ENCODE measurements around the gene CEP41.
A peak's percentile ranks its signal among the peaks of the same experiment; 100 is the strongest.

Gene CEP41

GRCh38 chr7:130394421-130395195, 46.2 kb downstream of the CEP41 start:
- Histone ChIP-seq H3K36me3 (ENCODE audit: insufficient read depth, low read length) (no peaks in the 10 kb centered on the region), H3K27ac (peak overlapping the region; percentile 98; the same call in 1 of the 2 replicates), H3K9ac (ENCODE audit: insufficient read length) (no peak overlapping the region), H3K9me3 (ENCODE audit: low read depth, low read length) (no peaks in the 10 kb centered on the region), H3K4me3 (no peak overlapping the region)
- no peak for DNase-seq (ENCODE audit: low read depth, low spot score)
- TF ChIP-seq POLR2AphosphoS5 (IDR thresholded peaks at IDR 0.05; ENCODE audit: borderline replicate concordance, low read depth, low read length), result no peak
- no peak for TF ChIP-seq FOXP2 (optimal IDR thresholded peaks at IDR 0.05; ENCODE audit: control extremely low read depth, extremely low read length, insufficient read depth)
- TF ChIP-seq EZH2 (IDR thresholded peaks at IDR 0.05), result no peak

- H3K9ac ChIP-seq (ENCODE audit: insufficient read length), result no peak overlapping the region
- DNase-seq (ENCODE audit: low read depth, low spot score), result no peak
- TF ChIP-seq POLR2AphosphoS5 (IDR thresholded peaks at IDR 0.05; ENCODE audit: borderline replicate concordance, low read depth, low read length) (no peak), FOXP2 (optimal IDR thresholded peaks at IDR 0.05; ENCODE audit: control extremely low read depth, extremely low read length, insufficient read depth) (no peak), EZH2 (IDR thresholded peaks at IDR 0.05) (no peak)
- H3K27ac ChIP-seq, result peak overlapping the region; percentile 86
- no peaks in the 10 kb centered on the region for H3K36me3 ChIP-seq (ENCODE audit: insufficient read depth, low read length)
- H3K4me3 ChIP-seq, result no peak overlapping the region
- no peaks in the 10 kb centered on the region for H3K9me3 ChIP-seq (ENCODE audit: low read depth, low read length)
Observed at GRCh38 chr7:130393841-130394411, 46.9 kb downstream of the CEP41 start.

- H3K36me3 ChIP-seq (ENCODE audit: insufficient read depth, low read length), result no peaks in the 10 kb centered on the region
- H3K4me3 ChIP-seq, result no peak overlapping the region
- no peak for DNase-seq (ENCODE audit: low read depth, low spot score)
- no peaks in the 10 kb centered on the region for H3K9me3 ChIP-seq (ENCODE audit: low read depth, low read length)
- TF ChIP-seq EZH2 (IDR thresholded peaks at IDR 0.05) (no peak), POLR2AphosphoS5 (IDR thresholded peaks at IDR 0.05; ENCODE audit: borderline replicate concordance, low read depth, low read length) (no peak)
- peak overlapping the region; percentile 86 for H3K27ac ChIP-seq
- no peak overlapping the region for H3K9ac ChIP-seq (ENCODE audit: insufficient read length)
Observed at GRCh38 chr7:130393101-130393561, 47.7 kb downstream of the CEP41 start.

GRCh38 chr7:130390486-130390885, 50.3 kb downstream of the CEP41 start:
- Histone ChIP-seq H3K9ac (ENCODE audit: insufficient read length) (no peak overlapping the region), H3K9me3 (ENCODE audit: low read depth, low read length) (no peaks in the 10 kb centered on the region), H3K36me3 (ENCODE audit: insufficient read depth, low read length) (no peaks in the 10 kb centered on the region), H3K27ac (no peak overlapping the region), H3K4me3 (no peak overlapping the region)
- no peak for TF ChIP-seq FOXP2 (optimal IDR thresholded peaks at IDR 0.05; ENCODE audit: control extremely low read depth, extremely low read length, insufficient read depth)
- no peak for TF ChIP-seq POLR2AphosphoS5 (IDR thresholded peaks at IDR 0.05; ENCODE audit: borderline replicate concordance, low read depth, low read length)
- TF ChIP-seq EZH2 (IDR thresholded peaks at IDR 0.05), result no peak
- DNase-seq (ENCODE audit: low read depth, low spot score), result no peak

GRCh38 chr7:130388671-130389070, 52.1 kb downstream of the CEP41 start:
- no peak for DNase-seq (ENCODE audit: low read depth, low spot score)

GRCh38 chr7:130387628-130388403, 53.0 kb downstream of the CEP41 start:
- Histone ChIP-seq H3K9me3 (ENCODE audit: low read depth, low read length) (no peaks in the 10 kb centered on the region), H3K4me3 (no peak overlapping the region), H3K27ac (no peak overlapping the region), H3K9ac (ENCODE audit: insufficient read length) (no peak overlapping the region), H3K36me3 (ENCODE audit: insufficient read depth, low read length) (no peaks in the 10 kb centered on the region)
- no peak for TF ChIP-seq POLR2AphosphoS5 (IDR thresholded peaks at IDR 0.05; ENCODE audit: borderline replicate concordance, low read depth, low read length)
- no peak for TF ChIP-seq EZH2 (IDR thresholded peaks at IDR 0.05)
- TF ChIP-seq FOXP2 (optimal IDR thresholded peaks at IDR 0.05; ENCODE audit: control extremely low read depth, extremely low read length, insufficient read depth), result no peak
- no peak for DNase-seq (ENCODE audit: low read depth, low spot score)

More at GRCh38 chr7:130388671-130389070, 52.1 kb downstream of the CEP41 start:
- Histone ChIP-seq H3K36me3 (ENCODE audit: insufficient read depth, low read length) (no peaks in the 10 kb centered on the region), H3K9ac (ENCODE audit: insufficient read length) (no peak overlapping the region), H3K27ac (no peak overlapping the region), H3K9me3 (ENCODE audit: low read depth, low read length) (no peaks in the 10 kb centered on the region), H3K4me3 (no peak overlapping the region)
- TF ChIP-seq FOXP2 (optimal IDR thresholded peaks at IDR 0.05; ENCODE audit: control extremely low read depth, extremely low read length, insufficient read depth), result no peak
- no peak for TF ChIP-seq EZH2 (IDR thresholded peaks at IDR 0.05)
- no peak for TF ChIP-seq POLR2AphosphoS5 (IDR thresholded peaks at IDR 0.05; ENCODE audit: borderline replicate concordance, low read depth, low read length)

- no peak for TF ChIP-seq EZH2 (IDR thresholded peaks at IDR 0.05)
- TF ChIP-seq FOXP2 (optimal IDR thresholded peaks at IDR 0.05; ENCODE audit: control extremely low read depth, extremely low read length, insufficient read depth), result no peak
- TF ChIP-seq POLR2AphosphoS5 (IDR thresholded peaks at IDR 0.05; ENCODE audit: borderline replicate concordance, low read depth, low read length), result no peak
- Histone ChIP-seq H3K9me3 (ENCODE audit: low read depth, low read length) (no peaks in the 10 kb centered on the region), H3K4me3 (no peak overlapping the region), H3K27ac (no peak overlapping the region), H3K36me3 (ENCODE audit: insufficient read depth, low read length) (no peaks in the 10 kb centered on the region), H3K9ac (ENCODE audit: insufficient read length) (no peak overlapping the region)
- no peak for DNase-seq (ENCODE audit: low read depth, low spot score)
Observed at GRCh38 chr7:130387306-130387627, 53.5 kb downstream of the CEP41 start.

GRCh38 chr7:130386876-130387275, 53.9 kb downstream of the CEP41 start:
- no peak overlapping the region for H3K4me3 ChIP-seq

More at GRCh38 chr7:130386876-130387275, 53.9 kb downstream of the CEP41 start:
- DNase-seq (ENCODE audit: low read depth, low spot score), result no peak
- no peaks in the 10 kb centered on the region for H3K36me3 ChIP-seq (ENCODE audit: insufficient read depth, low read length)
- no peaks in the 10 kb centered on the region for H3K9me3 ChIP-seq (ENCODE audit: low read depth, low read length)
- TF ChIP-seq POLR2AphosphoS5 (IDR thresholded peaks at IDR 0.05; ENCODE audit: borderline replicate concordance, low read depth, low read length) (no peak), FOXP2 (optimal IDR thresholded peaks at IDR 0.05; ENCODE audit: control extremely low read depth, extremely low read length, insufficient read depth) (no peak), EZH2 (IDR thresholded peaks at IDR 0.05) (no peak)
- no peak overlapping the region for H3K9ac ChIP-seq (ENCODE audit: insufficient read length)
- no peak overlapping the region for H3K27ac ChIP-seq
